Body of pancreas (tissue), 4 donors: ENCODE data around the gene TPCN2.

Source experiments
- CTCF ChIP-seq, 7 experiments: fragments of 450-650 bp in 4 of 7; fragments of 200-600 bp in 3 of 7; sonication (generic) in 3 of 7; IDR thresholded peaks; one replicate each; pipeline ENCODE4 v1.5.1; 2016 to 2019; ENCODE audit warnings: antibody characterized with exemption in 7 of 7
- POLR2A ChIP-seq, 3 donors: fragments of 450-650 bp; IDR thresholded peaks; one replicate each; pipeline ENCODE4 v1.6.1; 2016; ENCODE audit warnings: antibody characterized with exemption in 3 of 3, mild to moderate bottlenecking in 2 of 3

GRCh38 chr11:69064394-69064957 lies 15.7 kb downstream of the TPCN2 start:
- TF ChIP-seq CTCF (IDR thresholded peaks at IDR 0.05), result no peak
- no peak for TF ChIP-seq POLR2A (IDR thresholded peaks at IDR 0.05)
